Measurements from ENCODE around the gene USP4. TPM values are rescaled to one million over a fixed set of nuclear protein-coding genes. Genes with fewer than 3 reads are reported as not detected.

Gene USP4
- total RNA-seq, 2 donors from 2014 or later: 40.5 to 43.9 TPM

DNA sequence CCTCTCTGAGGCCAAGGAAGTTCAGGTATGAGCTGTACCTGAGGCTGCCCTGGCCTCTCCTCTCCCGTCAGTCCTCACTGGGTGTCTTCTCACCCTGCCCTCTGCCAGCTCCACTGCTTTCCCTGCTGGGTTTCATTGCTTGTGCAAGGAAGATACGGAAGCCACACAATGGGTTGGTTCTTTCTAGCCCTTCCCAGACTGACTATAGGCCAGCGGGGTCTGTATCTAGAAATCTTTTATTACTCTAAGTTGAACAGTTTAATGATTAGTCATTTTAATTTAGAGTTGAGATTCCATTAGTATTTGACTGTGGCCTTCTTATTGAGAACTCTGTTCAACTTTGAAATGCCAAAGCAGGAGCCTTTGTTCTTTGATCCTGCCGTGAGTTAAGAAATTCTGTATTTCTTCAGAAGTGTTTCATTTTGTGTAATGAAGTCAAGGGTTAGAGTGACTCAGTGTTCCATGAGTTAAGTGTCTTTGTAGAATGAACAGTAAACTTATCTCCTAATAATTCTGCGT lies 79.0 kb downstream of the USP4 start:
- DNase-seq: no peak
- intact Hi-C loops (cut with DNase I): no loop called here

DNA sequence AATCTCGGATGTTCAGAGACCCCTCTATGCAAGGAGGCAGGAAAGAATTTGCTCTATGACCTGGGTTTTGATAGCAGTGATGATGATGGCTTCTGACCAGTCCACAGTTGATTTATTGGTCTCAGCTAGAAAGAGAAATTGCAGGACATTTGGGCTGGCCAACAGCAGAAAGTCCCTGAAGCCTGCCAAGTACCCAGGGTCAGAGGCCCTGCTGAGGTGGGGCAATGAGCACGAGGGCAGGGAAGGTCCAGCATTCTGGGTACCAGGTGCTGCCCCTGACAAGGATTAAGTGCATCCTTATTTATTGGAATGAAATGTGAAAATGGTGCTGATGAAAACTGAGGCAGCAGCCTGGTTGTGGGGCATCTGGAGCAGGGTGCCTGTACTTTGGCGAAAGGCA lies 82.7 kb downstream of the USP4 start:
- TF ChIP-seq, protein P1, sequence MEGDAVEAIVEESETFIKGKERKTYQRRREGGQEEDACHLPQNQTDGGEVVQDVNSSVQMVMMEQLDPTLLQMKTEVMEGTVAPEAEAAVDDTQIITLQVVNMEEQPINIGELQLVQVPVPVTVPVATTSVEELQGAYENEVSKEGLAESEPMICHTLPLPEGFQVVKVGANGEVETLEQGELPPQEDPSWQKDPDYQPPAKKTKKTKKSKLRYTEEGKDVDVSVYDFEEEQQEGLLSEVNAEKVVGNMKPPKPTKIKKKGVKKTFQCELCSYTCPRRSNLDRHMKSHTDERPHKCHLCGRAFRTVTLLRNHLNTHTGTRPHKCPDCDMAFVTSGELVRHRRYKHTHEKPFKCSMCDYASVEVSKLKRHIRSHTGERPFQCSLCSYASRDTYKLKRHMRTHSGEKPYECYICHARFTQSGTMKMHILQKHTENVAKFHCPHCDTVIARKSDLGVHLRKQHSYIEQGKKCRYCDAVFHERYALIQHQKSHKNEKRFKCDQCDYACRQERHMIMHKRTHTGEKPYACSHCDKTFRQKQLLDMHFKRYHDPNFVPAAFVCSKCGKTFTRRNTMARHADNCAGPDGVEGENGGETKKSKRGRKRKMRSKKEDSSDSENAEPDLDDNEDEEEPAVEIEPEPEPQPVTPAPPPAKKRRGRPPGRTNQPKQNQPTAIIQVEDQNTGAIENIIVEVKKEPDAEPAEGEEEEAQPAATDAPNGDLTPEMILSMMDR (IDR thresholded peaks at IDR 0.05): no peak
- intact Hi-C loops (cut with DNase I): no loop called here
- no peak overlapping the region for H3K27ac ChIP-seq
- no peak for DNase-seq
- no peak overlapping the region for H3K4me3 ChIP-seq
- no peaks in the 10 kb centered on the region for H3K4me1 ChIP-seq
- H3K9ac ChIP-seq (ENCODE audit: low read depth in 2 of 2, low read length in 2 of 2): no peak overlapping the region
- H3K36me3 ChIP-seq: no peaks in the 10 kb centered on the region
- H3K9me3 ChIP-seq: no peaks in the 10 kb centered on the region
- H3K27me3 ChIP-seq: no peaks in the 10 kb centered on the region

More for the DNA sequence above, 79.0 kb downstream of the USP4 start:
- Histone ChIP-seq H3K9ac (ENCODE audit: low read depth in 2 of 2, low read length in 2 of 2) (no peak overlapping the region), H3K4me1 (no peaks in the 10 kb centered on the region), H3K4me3 (no peak overlapping the region), H3K27ac (no peak overlapping the region), H3K36me3 (no peaks in the 10 kb centered on the region), H3K9me3 (no peaks in the 10 kb centered on the region), H3K27me3 (no peaks in the 10 kb centered on the region)
- TF ChIP-seq, protein P1 (IDR thresholded peaks at IDR 0.05): no peak

DNA sequence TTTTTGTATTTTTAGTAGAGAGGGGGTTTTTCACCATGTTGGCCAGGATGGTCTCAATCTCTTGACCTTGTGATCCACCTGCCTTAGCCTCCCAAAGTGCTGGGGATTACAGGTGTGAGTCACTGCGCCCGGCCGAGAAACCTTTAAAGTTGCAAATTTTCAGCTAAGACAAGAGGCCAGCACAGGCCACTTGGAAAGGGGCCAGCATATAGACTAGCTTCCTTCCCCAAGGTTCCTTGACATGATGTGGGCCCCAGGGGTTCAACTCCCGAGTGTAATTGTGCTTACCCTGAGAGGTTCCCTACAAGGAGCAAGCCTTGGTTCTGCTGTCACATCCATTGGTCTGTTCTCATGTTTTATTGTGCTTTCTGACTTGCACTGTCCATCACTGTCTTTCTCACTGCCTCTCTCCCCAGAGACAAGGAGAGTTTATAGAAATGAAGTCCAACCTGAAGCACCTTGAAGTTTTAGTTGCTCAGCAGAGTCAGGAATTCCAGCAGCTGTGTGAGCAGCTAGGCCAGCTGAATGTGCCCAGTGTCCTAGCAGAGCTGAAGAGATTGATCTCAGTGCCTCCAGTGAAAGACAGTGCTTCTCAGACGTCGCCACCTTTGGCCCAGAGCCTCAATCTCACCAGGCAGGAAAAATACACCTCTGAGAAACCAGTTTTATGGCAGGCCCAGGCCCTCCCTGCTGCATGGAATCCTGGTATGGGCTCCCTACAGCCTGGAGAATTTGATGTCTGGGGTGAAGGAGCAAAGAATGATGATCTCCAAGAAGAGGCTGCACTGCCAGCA lies 83.9 kb downstream of the USP4 start:
- no peaks in the 10 kb centered on the region for H3K36me3 ChIP-seq
- no peak overlapping the region for H3K27ac ChIP-seq
- DNase-seq: no peak
- no peaks in the 10 kb centered on the region for H3K4me1 ChIP-seq
- TF ChIP-seq, protein P1 (IDR thresholded peaks at IDR 0.05): no peak
- no peaks in the 10 kb centered on the region for H3K27me3 ChIP-seq
- no peak overlapping the region for H3K9ac ChIP-seq (ENCODE audit: low read depth in 2 of 2, low read length in 2 of 2)
- intact Hi-C loops (cut with DNase I): no loop called here
- no peaks in the 10 kb centered on the region for H3K9me3 ChIP-seq
- H3K4me3 ChIP-seq: no peak overlapping the region

DNA sequence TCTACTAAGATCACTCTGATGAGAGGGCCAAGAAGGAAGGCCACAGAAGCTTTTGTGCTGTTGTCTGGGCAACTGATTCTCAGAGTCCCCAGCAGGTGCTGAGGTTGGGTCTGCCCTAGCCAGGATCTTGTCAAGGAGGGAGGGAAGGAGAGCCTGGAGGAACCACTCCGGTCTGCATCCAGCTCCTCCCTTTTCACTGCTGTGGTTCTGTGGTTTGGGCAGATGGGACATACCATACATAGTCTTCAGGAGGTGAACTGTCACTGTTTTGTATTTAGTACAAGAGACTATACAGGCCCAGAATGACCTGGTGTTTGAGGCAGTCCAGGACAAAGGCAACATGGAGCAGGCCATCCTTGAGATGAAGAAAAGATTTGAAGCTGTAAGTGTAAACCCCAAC lies 84.7 kb downstream of the USP4 start:
- intact Hi-C loops (cut with DNase I): no loop called here
- no peaks in the 10 kb centered on the region for H3K4me1 ChIP-seq
- TF ChIP-seq, protein P1 (IDR thresholded peaks at IDR 0.05): no peak
- no peak overlapping the region for H3K9ac ChIP-seq (ENCODE audit: low read depth in 2 of 2, low read length in 2 of 2)
- no peak overlapping the region for H3K27ac ChIP-seq
- H3K9me3 ChIP-seq: no peaks in the 10 kb centered on the region
- no peak overlapping the region for H3K4me3 ChIP-seq
- H3K36me3 ChIP-seq: no peaks in the 10 kb centered on the region
- DNase-seq: no peak
- H3K27me3 ChIP-seq: no peaks in the 10 kb centered on the region

DNA sequence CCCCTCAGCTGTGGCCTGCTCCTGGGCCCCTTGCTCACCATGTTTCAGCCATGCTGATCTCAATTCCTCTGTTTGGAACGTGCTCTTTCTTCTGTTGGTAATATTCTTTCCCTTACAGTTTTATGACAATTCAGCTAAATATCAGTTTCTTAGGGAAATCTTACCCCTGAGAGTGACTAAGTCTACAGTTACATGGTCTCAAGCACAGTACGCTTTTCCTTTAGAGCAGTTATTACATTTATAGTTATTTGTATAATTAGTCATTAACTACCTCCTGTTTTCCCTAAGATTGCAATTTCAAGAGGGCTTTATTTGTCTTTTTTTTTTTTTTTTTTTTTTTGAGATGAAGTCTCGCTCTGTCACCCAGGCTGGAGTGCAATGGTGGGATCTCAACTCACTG lies 86.3 kb downstream of the USP4 start:
- intact Hi-C loops (cut with DNase I): no loop called here
- Histone ChIP-seq H3K4me3 (no peak overlapping the region), H3K36me3 (no peaks in the 10 kb centered on the region), H3K9me3 (no peaks in the 10 kb centered on the region), H3K4me1 (no peaks in the 10 kb centered on the region), H3K27ac (no peak overlapping the region), H3K27me3 (no peaks in the 10 kb centered on the region), H3K9ac (ENCODE audit: low read depth in 2 of 2, low read length in 2 of 2) (no peak overlapping the region)
- DNase-seq: no peak
- TF ChIP-seq, protein P1 (IDR thresholded peaks at IDR 0.05): no peak

Data from colonic mucosa (tissue), 4 donors.